OCI-LY3 (cell line): ENCODE measurements around the gene BTBD19.

Source experiments
- CTCF ChIP-seq: fragments of 200-600, 300-600 bp; sonication (generic); IDR thresholded peaks from 2 replicates; pipeline ENCODE4 v1.5.1; 2014; ENCODE audit warnings: antibody characterized with exemption, low read length, low read depth
- EZH2phosphoT487 ChIP-seq: fragments of 200-600 bp; shearing (Covaris generic); IDR thresholded peaks from 2 replicates; pipeline ENCODE4 v1.6.1; 2018; ENCODE audit warnings: antibody characterized with exemption, mixed run types, low read depth

- TF ChIP-seq CTCF (no peak), EZH2phosphoT487 (no peak)
Measured at GRCh38 chr1:44817307-44817706, 9.0 kb downstream of the BTBD19 start.
